ENCODE measurements around the gene CEACAM3. TPM values are rescaled to one million over a fixed set of nuclear protein-coding genes. Genes with fewer than 3 reads are reported as not detected.

Gene CEACAM3
- total RNA-seq, 1 experiment from 2014 or later: not detected

- Histone ChIP-seq H2BK12ac (ENCODE audit: insufficient read length, low read depth, low read length) (no peak overlapping the region), H3K56ac (ENCODE audit: insufficient read length, low read depth, low read length) (no peak overlapping the region), H3T11ph (ENCODE audit: low read length) (no peak overlapping the region), H2BK15ac (ENCODE audit: low read depth, low read length) (no peak overlapping the region), H3K14ac (ENCODE audit: insufficient read depth, low read length) (peak overlapping the region; percentile 98), H3K27ac (ENCODE audit: insufficient read length, low read depth, low read length) (no peak overlapping the region), H2AFZ (ENCODE audit: low read length) (no peak overlapping the region), H3K79me1 (ENCODE audit: insufficient read depth, low read depth, low read length, poor library complexity, severe bottlenecking) (peaks cover 17% of the 10 kb centered on the region), H3K4me2 (ENCODE audit: insufficient read depth, insufficient read length, low read length) (peak overlapping the region; percentile 90), H2AK5ac (ENCODE audit: insufficient read length, low read length) (no peak overlapping the region), H2BK5ac (ENCODE audit: insufficient read length, low read length) (peak overlapping the region; percentile 27), H4K8ac (replicated peaks; ENCODE audit: insufficient read length, low read depth, low read length) (no peak overlapping the region), H3K27me3 (ENCODE audit: insufficient read depth, low read length) (no peaks in the 10 kb centered on the region), H4K20me1 (ENCODE audit: control insufficient read depth, insufficient read depth, insufficient read length) (no peaks in the 10 kb centered on the region), H3K9me3 (ENCODE audit: control insufficient read depth, low read depth, low read length) (no peaks in the 10 kb centered on the region), H3K9ac (ENCODE audit: extremely low read depth, insufficient read length, low read length) (peak overlapping the region; percentile 99), H3K4me1 (ENCODE audit: insufficient read depth, low read length) (no peaks in the 10 kb centered on the region; the same call in 1 of the 2 replicates), H3K18ac (ENCODE audit: insufficient read length, low read depth, low read length) (peak overlapping the region; percentile 90), H4K5ac (ENCODE audit: insufficient read length, low read depth, low read length) (peak overlapping the region; percentile 34), H3K23me2 (ENCODE audit: insufficient read length, low read depth, low read length, poor library complexity, severe bottlenecking) (peaks cover 9% of the 10 kb centered on the region), H2BK120ac (ENCODE audit: low read depth, low read length, poor library complexity, severe bottlenecking) (no peak overlapping the region), H4K91ac (ENCODE audit: insufficient read length, low read depth, low read length) (no peak overlapping the region), H3K4ac (ENCODE audit: low read depth, low read length) (peak overlapping the region; percentile 82), H3K23ac (ENCODE audit: insufficient read length, low read depth, low read length) (no peak overlapping the region), H3K79me2 (ENCODE audit: insufficient read depth, low read length) (peaks cover 29% of the 10 kb centered on the region), H2BK20ac (ENCODE audit: low read depth, low read length, poor library complexity, severe bottlenecking) (no peak overlapping the region)
- no peak for TF ChIP-seq CTCF (conservative IDR thresholded peaks at IDR 0.05)
- Mint-ChIP-seq H3K4me1 (peaks cover 34 to 42% of the 10 kb centered on the region in 2 experiments), H3K27me3 (ENCODE audit: low read depth) (peaks cover 14% of the 10 kb centered on the region), H3K36me3 (ENCODE audit: insufficient read depth in 1 of 3, low read depth in 3 of 3) (peaks cover 45 to 51% (median 50%) of the 10 kb centered on the region in 3 experiments), H3K27ac (peak overlapping the region; percentile 94 to 99 (median 97)), H3K4me3 (peak overlapping the region; percentile 84 to 96), H3K9me3 (no peaks in the 10 kb centered on the region; a peak in 1 of 5 replicates)
- no peak for DNase-seq
- WGBS (ENCODE audit: extremely low coverage, insufficient read length, low lambda C conversion rate): no CpG with 5 or more reads among the region's 45 CpGs
Measured at GRCh38 chr19:41860419-41861115, 64.2 kb downstream of the CEACAM3 start.

Other genes starting within 250 kb of the CEACAM3 start
- not detected in 2 replicates for gene CEACAM21, start 220.4 kb upstream of the CEACAM3 start, total RNA-seq (2021)
- gene CEACAM4, start 169.5 kb upstream of the CEACAM3 start, total RNA-seq (2021): not detected in 2 replicates
- not detected in 2 replicates for gene CEACAM7, start 108.3 kb upstream of the CEACAM3 start, total RNA-seq (2021)
- not detected in 2 replicates for gene CEACAM5, start 88.0 kb upstream of the CEACAM3 start, total RNA-seq (2021)
- gene CEACAM6, start 41.1 kb upstream of the CEACAM3 start, total RNA-seq (2021): not detected in 2 replicates
- gene LYPD4, start 48.1 kb downstream of the CEACAM3 start, total RNA-seq (2021): not detected in 2 replicates
- gene DMRTC2, start 48.5 kb downstream of the CEACAM3 start, total RNA-seq (2021): not detected in 2 replicates
- gene RPS19, start 63.7 kb downstream of the CEACAM3 start, total RNA-seq (2021): 3,024 and 3,117 TPM in 2 replicates
- 0.22 and 0.39 TPM in 2 replicates for gene CD79A, start 80.7 kb downstream of the CEACAM3 start, total RNA-seq (2021)
- 47.0 and 50.3 TPM in 2 replicates for gene ARHGEF1, start 86.6 kb downstream of the CEACAM3 start, total RNA-seq (2021)
- gene ERFL, start 131.9 kb downstream of the CEACAM3 start, total RNA-seq (2021): 0.11 and 0.22 TPM in 2 replicates
- gene RABAC1, start 162.7 kb downstream of the CEACAM3 start, total RNA-seq (2021): 94.0 and 105 TPM in 2 replicates
- 11.6 and 12.0 TPM in 2 replicates for gene ATP1A3, start 197.6 kb downstream of the CEACAM3 start, total RNA-seq (2021)